ENCODE data around the gene TAF11L11.
"Not testable (repeated sequence)": the region's sequence is repeated elsewhere in the genome, so short reads cannot be mapped to it uniquely, and the experiment has no call there.

GRCh38 chr5:17631788-17632187 is 27.8 kb downstream of the TAF11L11 start, which contains the start of gene TAF11L13:
- TF ChIP-seq CTCF (IDR thresholded peaks at IDR 0.05; ENCODE audit: low read depth, low read length, missing input control); MAX (IDR thresholded peaks at IDR 0.05); GABPA (IDR thresholded peaks at IDR 0.05 in 1 of 2, conservative IDR thresholded peaks at IDR 0.05 in 1 of 2); JUND (IDR thresholded peaks at IDR 0.05); SP1 (IDR thresholded peaks at IDR 0.05); YY1 (IDR thresholded peaks at IDR 0.05); ZBTB33 (IDR thresholded peaks at IDR 0.05); TAF1 (conservative IDR thresholded peaks at IDR 0.05); RAD21 (IDR thresholded peaks at IDR 0.05); NR2F2 (IDR thresholded peaks at IDR 0.05); REST (IDR thresholded peaks at IDR 0.05); HNF4G (IDR thresholded peaks at IDR 0.05): not testable (repeated sequence)

Measured in liver (tissue), 3 donors.